Loucy (cell line): ENCODE results near the gene BEGAIN.

Experiments used
- H2AFZ ChIP-seq: fragments of 200-600 bp; sonication (generic); 2 replicates; pipeline ENCODE4 v1.6.0; 2016; ENCODE audit warnings: antibody characterized with exemption, mild to moderate bottlenecking, low read length, moderate library complexity
- H3F3A ChIP-seq: fragments of 200-600 bp; 2 replicates; pipeline ENCODE4 v1.6.0; 2016; ENCODE audit warnings: antibody characterized with exemption, low read depth, mild to moderate bottlenecking
- H3K27me3 ChIP-seq: fragments of 200-600 bp; sonication (generic); 2 replicates; pipeline ENCODE4 v1.6.1; 2014; ENCODE audit warnings: low read length, mild to moderate bottlenecking; ENCODE audit not compliant: insufficient read depth, poor library complexity, severe bottlenecking
- H3K36me3 ChIP-seq: fragments of 200-600 bp; sonication (generic); 2 replicates; pipeline ENCODE4 v1.6.1; 2016; ENCODE audit warnings: low read length; ENCODE audit not compliant: insufficient read depth
- H3K4me1 ChIP-seq: fragments of 200-600 bp; sonication (generic); 2 replicates; pipeline ENCODE4 v1.5.1; 2014; ENCODE audit warnings: low read length, mild to moderate bottlenecking; ENCODE audit not compliant: insufficient read depth, poor library complexity, severe bottlenecking
- H3K4me2 ChIP-seq: fragments of 200-600 bp; sonication (generic); 2 replicates; pipeline ENCODE4 v1.6.0; 2014; ENCODE audit warnings: antibody characterized with exemption, low read length, low read depth, mild to moderate bottlenecking; ENCODE audit not compliant: poor library complexity, severe bottlenecking
- H3K4me3 ChIP-seq: fragments of 200-600 bp; sonication (generic); 2 replicates; pipeline ENCODE4 v1.5.1; 2014; ENCODE audit warnings: low read length, mild to moderate bottlenecking, mixed read lengths; ENCODE audit not compliant: poor library complexity, severe bottlenecking
- H3K79me2 ChIP-seq: fragments of 200-600 bp; sonication (generic); 2 replicates; pipeline ENCODE4 v1.6.1; 2014; ENCODE audit warnings: low read length; ENCODE audit not compliant: insufficient read depth
- H3K9ac ChIP-seq: fragments of 200-600 bp; sonication (generic); 2 replicates; pipeline ENCODE4 v1.6.0; 2014; ENCODE audit warnings: mild to moderate bottlenecking, low read depth, low read length, moderate library complexity; ENCODE audit not compliant: poor library complexity, severe bottlenecking
- H3K9me2 ChIP-seq: fragments of 200-600 bp; sonication (generic); replicated peaks from 2 replicates; pipeline ENCODE4 v1.6.1; 2016; ENCODE audit warnings: low read depth, low read length, mixed read lengths
- H3K9me3 ChIP-seq: fragments of 200-600 bp; sonication (generic); 2 replicates; pipeline ENCODE4 v1.6.1; 2014; ENCODE audit warnings: mild to moderate bottlenecking, antibody characterized with exemption, low read length, low read depth; ENCODE audit not compliant: insufficient read depth
- H4K20me1 ChIP-seq: fragments of 200-600 bp; sonication (generic); 2 replicates; pipeline ENCODE4 v1.6.0; 2014; ENCODE audit warnings: antibody characterized with exemption, low read length, mild to moderate bottlenecking; ENCODE audit not compliant: insufficient read depth, poor library complexity, severe bottlenecking
- EZH2phosphoT487 ChIP-seq: fragments of 200-600 bp; IDR thresholded peaks from 2 replicates; pipeline ENCODE4 v1.6.1; 2018; ENCODE audit warnings: antibody characterized with exemption, mild to moderate bottlenecking, moderate library complexity, borderline replicate concordance
- TF ChIP-seq, protein P1 (sequence below): fragments of 200-600 bp; sonication (generic); conservative IDR thresholded peaks from 2 replicates; pipeline ENCODE4 v1.5.1; 2014; ENCODE audit warnings: mild to moderate bottlenecking, antibody characterized with exemption, low read length

Gene BEGAIN

DNA sequence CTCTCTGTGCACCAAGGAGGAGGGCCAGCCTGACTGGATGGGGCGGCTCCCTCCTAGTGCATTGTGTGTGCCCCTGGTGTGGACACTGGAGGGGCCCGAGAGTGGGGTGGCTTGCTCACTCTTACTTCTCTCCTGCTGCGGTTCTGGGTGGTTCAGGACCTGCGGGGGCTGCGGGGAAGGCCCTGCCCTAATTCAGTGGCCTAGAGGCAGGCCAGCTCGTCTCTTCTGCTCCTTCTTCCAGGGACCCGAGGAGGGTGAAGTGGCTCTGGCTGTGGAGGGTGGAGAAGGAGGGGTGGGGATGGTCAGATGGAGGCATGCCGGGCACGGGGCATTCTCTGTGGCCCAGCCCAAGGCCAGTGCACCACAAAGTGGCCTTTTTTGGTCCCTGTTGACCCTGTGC is 87.1 kb downstream of the BEGAIN start:
- Histone ChIP-seq H2AFZ (no peak overlapping the region), H3K4me1 (peaks cover 11% of the 10 kb centered on the region), H4K20me1 (no peaks in the 10 kb centered on the region), H3F3A (no peaks in the 10 kb centered on the region), H3K4me3 (no peak overlapping the region), H3K9me3 (no peaks in the 10 kb centered on the region), H3K9ac (no peak overlapping the region), H3K9me2 (no peaks in the 10 kb centered on the region), H3K36me3 (no peaks in the 10 kb centered on the region), H3K4me2 (no peak overlapping the region), H3K79me2 (no peaks in the 10 kb centered on the region), H3K27me3 (no peaks in the 10 kb centered on the region)
- TF ChIP-seq, protein P1, sequence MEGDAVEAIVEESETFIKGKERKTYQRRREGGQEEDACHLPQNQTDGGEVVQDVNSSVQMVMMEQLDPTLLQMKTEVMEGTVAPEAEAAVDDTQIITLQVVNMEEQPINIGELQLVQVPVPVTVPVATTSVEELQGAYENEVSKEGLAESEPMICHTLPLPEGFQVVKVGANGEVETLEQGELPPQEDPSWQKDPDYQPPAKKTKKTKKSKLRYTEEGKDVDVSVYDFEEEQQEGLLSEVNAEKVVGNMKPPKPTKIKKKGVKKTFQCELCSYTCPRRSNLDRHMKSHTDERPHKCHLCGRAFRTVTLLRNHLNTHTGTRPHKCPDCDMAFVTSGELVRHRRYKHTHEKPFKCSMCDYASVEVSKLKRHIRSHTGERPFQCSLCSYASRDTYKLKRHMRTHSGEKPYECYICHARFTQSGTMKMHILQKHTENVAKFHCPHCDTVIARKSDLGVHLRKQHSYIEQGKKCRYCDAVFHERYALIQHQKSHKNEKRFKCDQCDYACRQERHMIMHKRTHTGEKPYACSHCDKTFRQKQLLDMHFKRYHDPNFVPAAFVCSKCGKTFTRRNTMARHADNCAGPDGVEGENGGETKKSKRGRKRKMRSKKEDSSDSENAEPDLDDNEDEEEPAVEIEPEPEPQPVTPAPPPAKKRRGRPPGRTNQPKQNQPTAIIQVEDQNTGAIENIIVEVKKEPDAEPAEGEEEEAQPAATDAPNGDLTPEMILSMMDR = no peak
- no peak for TF ChIP-seq EZH2phosphoT487

DNA sequence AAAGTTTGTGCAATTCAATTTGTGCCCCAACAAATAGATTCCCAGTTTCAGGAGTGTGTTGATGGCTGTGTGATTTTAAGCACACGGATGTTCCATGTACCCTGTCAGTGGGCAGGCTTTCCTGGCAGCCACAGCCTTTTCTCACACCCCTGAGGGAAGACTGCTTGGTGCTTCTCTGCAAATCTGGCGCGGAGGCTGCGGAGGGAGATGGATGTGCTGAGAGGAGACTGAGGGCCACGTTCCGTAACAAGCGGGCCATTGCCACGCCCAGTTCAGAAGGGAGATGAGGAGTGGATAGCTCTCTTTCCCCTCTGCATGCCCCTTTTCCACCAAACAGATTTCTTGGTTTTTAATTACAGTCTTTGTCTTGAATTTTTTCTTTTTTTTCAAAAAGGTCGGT is 89.1 kb downstream of the BEGAIN start:
- Histone ChIP-seq H3F3A (no peaks in the 10 kb centered on the region), H2AFZ (no peak overlapping the region), H3K4me3 (no peak overlapping the region), H3K36me3 (no peaks in the 10 kb centered on the region), H3K79me2 (no peaks in the 10 kb centered on the region), H3K4me2 (no peak overlapping the region), H3K9ac (no peak overlapping the region), H3K9me3 (no peaks in the 10 kb centered on the region), H3K27me3 (no peaks in the 10 kb centered on the region), H4K20me1 (no peaks in the 10 kb centered on the region), H3K9me2 (no peaks in the 10 kb centered on the region), H3K4me1 (peaks cover 11% of the 10 kb centered on the region)
- TF ChIP-seq EZH2phosphoT487 = no peak
- TF ChIP-seq, protein P1 = no peak

DNA sequence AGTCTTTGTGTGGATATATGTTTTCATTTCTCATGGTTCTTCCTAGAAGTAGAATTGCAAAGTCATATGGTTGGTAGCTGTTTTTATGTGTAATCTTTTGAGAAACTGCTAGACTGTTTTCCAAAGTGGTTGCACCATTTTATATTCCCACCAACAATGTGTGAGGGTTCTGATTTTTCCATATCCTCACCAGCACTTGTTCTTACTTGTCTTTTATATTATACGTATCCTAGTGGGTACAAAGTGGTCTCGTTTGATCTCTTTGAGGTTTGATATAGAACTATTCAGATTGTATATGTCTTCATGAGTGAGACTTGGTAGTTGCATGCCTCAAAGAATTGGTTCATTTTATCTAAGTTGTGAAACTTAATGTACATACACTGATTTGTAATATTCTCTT is 91.3 kb downstream of the BEGAIN start:
- no peaks in the 10 kb centered on the region for H4K20me1 ChIP-seq
- no peaks in the 10 kb centered on the region for H3K9me3 ChIP-seq
- H3K4me3 ChIP-seq = no peak overlapping the region
- H2AFZ ChIP-seq = no peak overlapping the region
- H3F3A ChIP-seq = no peaks in the 10 kb centered on the region
- H3K4me2 ChIP-seq = no peak overlapping the region
- no peak overlapping the region for H3K9ac ChIP-seq
- H3K4me1 ChIP-seq = peaks cover 11% of the 10 kb centered on the region
- H3K9me2 ChIP-seq = no peaks in the 10 kb centered on the region
- H3K36me3 ChIP-seq = no peaks in the 10 kb centered on the region
- no peaks in the 10 kb centered on the region for H3K27me3 ChIP-seq
- TF ChIP-seq, protein P1 = no peak
- no peak for TF ChIP-seq EZH2phosphoT487
- H3K79me2 ChIP-seq = no peaks in the 10 kb centered on the region
